ENCODE results near the gene ANKZF1.

Gene ANKZF1

DNA sequence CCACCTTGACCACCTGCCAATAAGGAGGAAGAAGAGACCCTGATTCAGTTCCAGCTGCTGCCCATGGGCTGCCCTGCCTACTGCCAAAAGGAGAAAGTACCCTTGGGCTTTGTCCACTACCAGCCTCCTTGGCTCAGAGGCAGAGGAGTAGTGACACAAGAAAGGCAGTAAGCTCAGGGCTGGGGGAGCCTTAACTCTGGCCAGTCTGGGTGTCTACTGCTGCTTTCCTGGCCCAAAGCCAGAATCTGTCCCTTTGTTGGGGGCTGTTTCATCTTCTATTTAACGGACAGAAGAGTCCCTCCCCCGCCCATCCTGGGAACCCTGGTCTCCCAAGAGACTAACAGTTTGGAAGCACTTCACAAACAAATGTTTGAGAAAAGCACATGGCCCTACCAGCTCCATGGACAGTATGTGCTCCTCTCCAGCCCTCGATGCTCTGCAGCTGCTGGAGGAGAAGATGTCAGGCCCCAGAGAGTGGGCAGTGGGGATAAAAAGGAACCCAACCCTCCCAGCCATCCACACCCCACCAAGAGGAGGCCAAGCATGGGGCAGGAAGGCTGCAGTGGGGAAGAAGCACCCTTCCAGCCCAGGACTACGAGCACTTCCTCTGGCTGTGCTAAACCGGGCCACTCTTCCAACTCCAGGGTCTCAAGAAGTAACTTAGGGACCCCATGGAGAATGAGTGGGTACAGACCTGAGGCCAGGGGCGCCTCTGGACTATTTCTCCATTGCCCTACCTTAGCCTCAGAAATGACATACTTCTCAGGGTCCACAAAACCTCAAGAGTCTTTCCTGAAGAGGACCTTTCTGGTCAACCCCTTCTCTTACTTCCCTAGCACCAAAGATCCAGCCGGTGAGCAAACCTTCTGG lies 1.3 kb upstream of the ANKZF1 start:
- DNase-seq (ENCODE audit: low read depth): no peak

DNA sequence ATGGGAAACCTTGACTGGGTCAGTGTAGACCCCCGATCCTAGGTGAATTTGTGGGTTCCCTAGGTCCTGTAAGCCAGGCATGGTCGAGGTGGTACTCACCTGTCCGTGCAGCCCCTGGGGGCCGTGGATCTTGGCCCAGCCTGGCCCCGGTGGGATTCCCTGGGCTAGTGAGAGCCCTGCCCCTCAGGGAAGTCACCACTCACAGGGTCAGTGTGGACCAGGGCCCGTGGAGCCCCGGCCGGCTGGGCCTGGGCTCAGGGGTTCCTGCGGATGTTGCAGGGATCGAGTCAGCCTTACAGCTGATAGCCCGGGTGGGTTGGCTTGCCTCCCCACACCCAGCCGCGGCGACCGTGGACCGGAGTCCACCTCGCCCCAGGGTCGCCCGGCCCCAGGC lies 698 bp upstream of the ANKZF1 start:
- DNase-seq (ENCODE audit: low read depth): no peak

DNA sequence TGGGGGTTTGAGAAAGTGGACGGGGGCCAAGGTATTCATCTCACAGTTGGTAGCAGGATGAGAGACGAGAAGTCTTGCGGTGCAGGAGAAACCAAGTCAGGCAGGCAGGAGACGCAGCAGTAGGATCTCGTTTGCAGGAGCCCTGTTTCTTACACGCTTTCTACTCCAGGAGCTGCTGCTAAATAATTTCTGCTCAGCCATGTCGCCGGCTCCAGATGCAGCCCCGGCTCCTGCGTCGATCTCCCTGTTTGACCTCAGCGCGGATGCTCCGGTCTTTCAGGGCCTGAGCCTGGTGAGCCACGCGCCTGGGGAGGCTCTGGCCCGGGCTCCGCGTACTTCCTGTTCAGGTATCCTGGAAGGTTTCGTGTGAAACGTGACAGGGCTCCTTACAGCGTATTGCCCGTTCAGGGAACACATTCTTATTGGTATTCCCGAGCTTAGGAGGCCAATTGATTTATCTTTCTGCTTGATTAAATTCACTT lies 494 bp downstream of the ANKZF1 start:
- no peak for DNase-seq (ENCODE audit: low read depth)

DNA sequence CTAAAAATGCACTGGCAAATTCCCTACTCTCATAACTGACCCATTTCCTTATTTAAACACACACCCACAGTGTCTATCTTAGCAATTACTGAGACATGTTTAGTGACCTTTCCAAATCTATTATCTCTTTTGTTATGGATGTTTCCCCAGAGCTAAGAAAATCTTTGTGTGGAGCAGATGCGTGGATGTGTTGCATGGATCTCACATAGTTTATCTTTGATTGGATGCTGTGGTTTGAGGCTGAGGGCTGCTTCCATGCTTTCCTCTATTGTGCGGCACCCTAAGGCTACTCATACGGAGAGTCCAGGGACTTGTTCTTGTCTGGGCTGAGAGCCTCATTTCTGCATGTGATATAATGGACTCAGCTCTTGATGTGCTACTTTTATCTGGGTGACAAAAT lies 4.7 kb downstream of the ANKZF1 start:
- no peak for DNase-seq (ENCODE audit: low read depth)

DNA sequence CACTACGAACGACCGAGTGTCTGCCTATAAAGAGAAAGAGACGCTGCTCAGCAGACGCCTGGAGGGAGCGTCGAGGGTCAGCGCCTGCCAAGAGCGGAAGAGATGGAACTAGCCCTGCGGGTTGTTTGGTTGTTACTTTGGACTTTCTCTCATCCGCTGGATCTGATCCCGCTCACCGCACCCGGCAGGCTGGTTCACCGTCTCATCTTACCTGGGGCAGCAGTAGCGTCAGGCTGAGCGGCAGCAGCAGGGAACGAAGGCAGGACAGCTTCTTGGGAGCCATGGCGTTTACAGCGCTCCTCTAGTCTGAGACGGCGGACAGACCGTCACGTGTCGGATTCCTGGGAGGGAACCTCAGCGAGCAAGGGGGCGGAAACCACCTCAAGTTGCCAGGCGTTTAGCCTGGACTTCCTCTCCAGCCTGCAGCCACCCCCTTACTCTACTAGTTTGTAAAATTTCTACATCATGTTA lies 13.7 kb downstream of the ANKZF1 start:
- DNase-seq (ENCODE audit: low read depth): no peak

DNA sequence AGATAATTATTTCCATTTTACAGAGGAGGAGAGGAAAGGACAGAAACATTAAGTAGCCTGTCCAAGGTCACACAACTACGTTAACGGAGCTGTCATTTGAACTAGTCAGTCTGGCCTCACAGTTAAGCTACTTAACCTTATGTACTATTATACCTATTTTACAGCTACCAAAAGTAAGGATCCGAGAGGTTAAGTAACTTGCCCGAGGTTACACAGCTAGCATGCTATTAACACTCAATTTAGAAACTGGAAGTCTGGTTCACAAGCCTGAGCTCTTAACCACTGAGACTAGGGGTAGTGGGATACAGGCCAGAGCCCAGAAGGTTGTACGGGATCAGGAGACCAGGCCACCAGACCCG lies 15.2 kb downstream of the ANKZF1 start:
- no peak for DNase-seq (ENCODE audit: low read depth)

DNA sequence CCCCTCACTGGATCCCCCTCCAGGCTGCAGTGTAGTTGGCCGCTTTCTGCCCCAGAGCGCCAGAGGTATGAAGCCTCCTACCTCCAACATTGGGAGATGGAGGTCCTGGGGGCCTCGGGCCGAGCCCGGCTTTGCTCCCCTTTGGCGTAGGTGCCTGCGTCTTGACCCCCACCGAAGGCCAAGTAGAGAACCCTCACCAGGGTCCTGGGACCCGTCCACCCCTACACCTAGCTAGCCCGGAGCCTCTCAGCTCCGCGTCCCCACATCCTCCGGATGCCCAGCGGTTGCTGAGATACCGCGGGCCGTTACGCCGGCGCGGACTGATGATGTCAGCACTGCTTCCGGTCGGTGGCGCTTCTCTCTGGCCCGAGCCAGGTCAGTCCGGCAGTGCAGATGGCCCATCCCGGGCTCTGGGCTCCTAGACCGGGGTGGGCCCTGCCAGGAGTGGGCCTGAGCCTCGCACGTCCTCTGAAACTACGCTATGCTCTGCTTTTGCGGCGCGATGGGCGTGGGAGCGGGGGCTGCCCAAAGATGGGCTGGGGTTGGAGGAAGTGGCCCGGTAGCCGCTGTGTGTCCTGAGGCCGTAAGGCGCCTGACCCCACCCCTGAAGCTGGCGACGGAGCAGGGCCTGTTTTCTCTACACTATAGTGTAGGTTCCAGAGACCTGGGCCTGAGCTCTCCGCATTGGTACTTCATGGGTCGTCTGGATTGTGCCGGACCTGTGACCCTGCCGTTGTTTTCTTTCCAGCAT lies 15.7 kb downstream of the ANKZF1 start, which contains the start of the genes GLB1L and STK16:
Gene GLB1L (minus strand): TSS at position 297 of the 751 bp plus-strand sequence. CDS start 1,871 bp downstream, outside the sequence.
Gene STK16 (plus strand): TSS at position 332 of the 751 bp plus-strand sequence. CDS start 521 bp downstream, outside the sequence.
- peak; percentile 84 for DNase-seq (ENCODE audit: low read depth)

DNA sequence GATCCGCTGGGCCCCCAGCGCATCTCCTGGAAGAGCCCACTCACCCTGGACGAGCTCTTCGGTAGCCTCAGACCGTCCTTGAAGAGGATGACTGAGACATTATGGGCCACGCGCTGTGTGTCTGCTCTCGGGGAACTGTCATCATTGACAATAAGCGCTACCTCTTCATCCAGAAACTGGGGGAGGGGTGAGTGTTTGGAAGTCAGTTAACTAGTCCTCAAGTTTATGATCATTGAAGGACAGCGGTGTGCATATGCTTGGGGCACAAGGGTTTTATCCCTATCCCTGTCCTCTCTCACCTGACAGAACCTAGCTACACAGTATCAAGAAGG lies 16.3 kb downstream of the ANKZF1 start:
- DNase-seq (ENCODE audit: low read depth): no peak

DNA sequence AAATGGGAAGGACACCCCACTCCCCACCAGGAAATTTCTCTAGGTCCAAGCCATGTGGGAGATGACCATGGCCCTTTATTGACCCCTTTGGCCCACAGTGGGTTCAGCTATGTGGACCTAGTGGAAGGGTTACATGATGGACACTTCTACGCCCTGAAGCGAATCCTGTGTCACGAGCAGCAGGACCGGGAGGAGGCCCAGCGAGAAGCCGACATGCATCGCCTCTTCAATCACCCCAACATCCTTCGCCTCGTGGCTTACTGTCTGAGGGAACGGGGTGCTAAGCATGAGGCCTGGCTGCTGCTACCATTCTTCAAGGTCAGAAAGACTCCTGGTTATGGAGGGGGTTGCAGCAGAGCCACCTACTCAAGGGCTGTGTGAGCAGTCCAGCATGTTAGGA lies 17.0 kb downstream of the ANKZF1 start:
- DNase-seq (ENCODE audit: low read depth): no peak

DNA sequence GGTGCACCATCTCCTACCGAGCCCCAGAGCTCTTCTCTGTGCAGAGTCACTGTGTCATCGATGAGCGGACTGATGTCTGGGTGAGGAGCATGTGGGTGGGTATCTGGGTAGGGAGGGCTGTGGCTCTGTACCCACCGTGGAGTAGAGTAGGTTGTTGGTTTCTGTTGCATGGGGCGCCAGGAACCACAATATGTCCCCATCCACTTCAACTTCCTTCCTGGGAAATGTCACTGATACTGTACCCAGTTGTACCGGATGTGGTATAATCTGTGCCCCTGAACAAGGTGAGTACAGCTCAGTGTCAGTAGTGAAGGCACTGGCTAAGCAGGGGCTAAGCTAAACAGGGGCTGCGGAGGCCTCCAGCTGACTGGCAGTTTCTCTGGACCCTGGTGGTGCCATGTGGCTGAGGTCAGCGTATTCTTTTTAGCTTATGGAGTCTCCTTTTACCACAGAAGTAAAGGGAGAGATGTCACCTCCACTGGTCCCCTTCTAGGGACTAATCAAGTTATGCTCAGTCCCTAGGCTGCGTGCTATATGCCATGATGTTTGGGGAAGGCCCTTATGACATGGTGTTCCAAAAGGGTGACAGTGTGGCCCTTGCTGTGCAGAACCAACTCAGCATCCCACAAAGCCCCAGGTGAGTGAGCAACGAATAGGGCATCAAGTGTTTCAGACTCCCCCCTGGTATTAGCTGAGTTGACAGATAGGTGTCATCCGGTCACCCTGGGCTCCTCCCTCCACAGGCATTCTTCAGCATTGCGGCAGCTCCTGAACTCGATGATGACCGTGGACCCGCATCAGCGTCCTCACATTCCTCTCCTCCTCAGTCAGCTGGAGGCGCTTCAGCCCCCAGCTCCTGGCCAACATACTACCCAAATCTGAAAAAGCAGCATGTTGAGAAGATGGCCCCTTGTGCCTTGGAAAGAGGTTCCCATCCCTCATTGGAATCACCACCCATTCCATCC lies 18.4 kb downstream of the ANKZF1 start:
- DNase-seq (ENCODE audit: low read depth): no peak

DNA sequence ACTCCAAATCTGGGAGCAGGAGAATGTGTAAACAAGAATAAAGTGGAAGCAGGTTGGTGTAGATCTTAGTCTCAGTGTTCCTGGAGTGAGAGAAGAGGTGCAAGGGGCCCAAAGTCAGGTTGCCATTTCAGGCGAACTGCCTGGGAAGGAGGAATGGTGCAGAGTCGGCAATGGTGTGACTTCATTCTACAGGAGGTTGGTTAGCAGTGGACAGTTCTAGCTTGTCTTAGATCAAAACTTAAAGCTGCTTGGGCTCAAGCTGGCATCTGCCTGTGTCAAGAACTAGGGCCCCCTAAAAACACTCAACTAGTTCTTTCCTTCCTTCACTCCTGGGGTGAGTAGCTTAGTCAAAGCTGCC lies 19.2 kb downstream of the ANKZF1 start:
- DNase-seq (ENCODE audit: low read depth): no peak

DNA sequence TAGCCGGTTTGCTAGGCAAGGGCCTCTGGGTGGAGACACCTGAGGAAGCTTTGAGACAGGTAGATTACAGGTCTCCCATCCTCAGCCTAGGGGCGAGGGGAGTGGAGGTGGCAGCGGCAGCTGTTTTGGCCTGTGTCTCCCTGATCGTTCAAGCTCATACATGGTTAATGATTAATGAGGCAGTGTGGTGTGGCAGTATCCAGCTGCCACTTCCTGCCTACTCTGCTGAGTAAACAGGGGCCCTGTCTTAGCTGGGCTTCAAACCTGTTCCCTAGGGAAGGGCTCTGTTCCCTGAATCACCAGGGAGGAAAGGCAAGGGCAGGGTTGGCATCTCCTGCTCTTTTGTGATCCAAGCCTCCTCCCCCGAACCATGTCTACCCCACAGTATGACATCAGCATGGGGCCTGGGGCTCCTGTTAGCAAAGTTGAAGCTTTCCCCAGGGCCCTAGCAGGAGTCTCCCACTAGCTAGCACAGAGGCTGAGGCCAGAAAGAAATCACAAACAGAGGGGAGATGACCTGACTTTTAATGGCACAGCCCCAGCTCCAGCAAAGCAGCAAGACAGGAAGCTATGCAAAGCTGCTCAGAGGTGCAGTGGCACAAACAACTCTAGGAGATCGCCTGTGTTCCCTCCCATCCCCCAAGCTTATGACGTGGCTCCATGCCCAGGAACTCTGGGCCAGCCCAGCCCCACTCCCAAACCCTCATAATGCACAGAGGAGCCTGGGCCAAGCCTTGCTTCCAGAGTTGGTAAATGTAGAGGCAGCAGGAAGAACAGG lies 19.8 kb downstream of the ANKZF1 start:
- DNase-seq (ENCODE audit: low read depth): no peak

DNA sequence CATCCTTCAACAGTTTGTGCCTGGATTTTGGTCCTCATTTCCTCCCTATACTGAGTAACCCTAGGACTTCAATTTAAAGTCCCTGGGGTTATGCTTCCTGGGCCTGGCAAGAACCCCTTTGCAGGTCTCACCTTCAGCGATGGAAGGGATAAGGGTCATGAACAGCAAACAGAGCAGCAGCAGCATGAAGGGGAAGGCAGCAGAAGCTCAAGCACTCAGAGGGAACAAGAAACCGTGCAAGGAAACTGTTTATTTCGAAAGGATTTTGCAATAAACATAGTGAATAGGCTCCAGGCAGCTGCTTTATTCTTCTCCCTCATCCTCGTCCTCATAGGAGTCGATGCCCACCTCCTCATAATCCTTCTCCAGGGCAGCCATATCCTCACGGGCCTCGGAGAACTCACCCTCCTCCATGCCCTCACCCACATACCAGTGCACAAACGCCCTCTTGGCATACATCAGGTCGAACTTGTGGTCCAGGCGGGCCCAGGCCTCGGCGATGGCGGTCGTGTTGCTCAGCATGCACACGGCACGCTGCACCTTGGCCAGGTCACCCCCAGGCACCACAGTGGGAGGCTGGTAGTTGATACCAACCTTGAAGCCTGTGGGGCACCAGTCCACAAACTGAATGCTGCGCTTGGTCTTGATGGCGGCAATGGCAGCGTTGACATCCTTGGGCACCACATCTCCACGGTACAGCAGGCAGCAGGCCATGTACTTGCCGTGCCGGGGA lies 20.6 kb downstream of the ANKZF1 start:
- DNase-seq (ENCODE audit: low read depth): no peak

DNA sequence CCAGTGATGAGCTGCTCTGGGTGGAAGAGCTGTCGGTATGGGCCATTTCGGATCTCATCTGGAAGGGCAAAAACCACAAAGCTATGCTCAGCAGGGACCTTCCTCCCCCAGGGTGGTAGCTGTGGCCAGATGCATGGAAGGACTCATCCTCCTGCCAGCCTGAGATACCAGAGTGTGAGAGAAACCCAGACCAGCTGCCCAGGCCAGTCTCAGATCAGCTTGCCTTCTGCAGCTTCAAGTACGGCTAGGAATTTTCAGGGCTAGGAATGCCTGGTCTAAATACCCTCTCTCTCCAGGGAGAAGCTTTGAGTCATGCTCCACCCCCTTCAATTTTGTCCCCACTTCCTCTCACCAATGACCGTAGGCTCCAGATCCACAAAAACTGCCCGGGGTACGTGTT lies 22.1 kb downstream of the ANKZF1 start:
- no peak for DNase-seq (ENCODE audit: low read depth)

DNA sequence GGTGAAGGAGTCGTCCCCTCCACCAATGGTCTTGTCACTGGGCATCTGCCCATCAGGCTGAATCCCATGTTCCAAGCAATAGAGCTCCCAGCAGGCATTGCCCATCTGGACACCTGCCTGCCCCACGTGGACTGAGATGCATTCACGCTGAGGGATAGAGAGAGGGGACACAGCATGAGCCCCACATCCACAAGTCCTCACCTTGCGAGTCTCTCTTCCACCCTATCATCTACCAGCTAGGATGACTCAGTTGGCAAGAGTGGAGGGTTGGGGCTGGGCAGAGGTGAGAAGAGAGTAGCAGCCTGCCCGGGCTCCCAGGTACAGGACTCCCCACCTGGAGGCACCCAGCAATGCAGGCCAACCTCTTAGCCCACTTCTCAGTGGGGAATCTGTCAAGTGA lies 22.5 kb downstream of the ANKZF1 start:
- DNase-seq (ENCODE audit: low read depth): no peak

DNA sequence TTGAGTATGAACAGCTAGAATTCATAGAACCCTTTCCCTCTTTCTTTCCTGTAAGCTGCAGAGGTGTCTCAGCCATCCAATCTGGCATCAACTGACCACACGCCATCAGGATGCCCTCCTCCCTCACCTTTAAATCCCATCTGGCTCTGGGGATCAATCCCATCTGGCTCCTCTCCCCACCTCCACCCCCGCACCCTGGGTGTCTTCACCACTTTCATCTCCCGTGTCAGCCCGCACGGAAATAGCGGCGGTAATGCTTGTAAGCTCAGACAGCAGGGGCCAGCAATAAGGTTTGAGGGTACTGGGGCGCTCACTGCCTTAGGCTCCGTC lies 22.9 kb downstream of the ANKZF1 start:
- no peak for DNase-seq (ENCODE audit: low read depth)

DNA sequence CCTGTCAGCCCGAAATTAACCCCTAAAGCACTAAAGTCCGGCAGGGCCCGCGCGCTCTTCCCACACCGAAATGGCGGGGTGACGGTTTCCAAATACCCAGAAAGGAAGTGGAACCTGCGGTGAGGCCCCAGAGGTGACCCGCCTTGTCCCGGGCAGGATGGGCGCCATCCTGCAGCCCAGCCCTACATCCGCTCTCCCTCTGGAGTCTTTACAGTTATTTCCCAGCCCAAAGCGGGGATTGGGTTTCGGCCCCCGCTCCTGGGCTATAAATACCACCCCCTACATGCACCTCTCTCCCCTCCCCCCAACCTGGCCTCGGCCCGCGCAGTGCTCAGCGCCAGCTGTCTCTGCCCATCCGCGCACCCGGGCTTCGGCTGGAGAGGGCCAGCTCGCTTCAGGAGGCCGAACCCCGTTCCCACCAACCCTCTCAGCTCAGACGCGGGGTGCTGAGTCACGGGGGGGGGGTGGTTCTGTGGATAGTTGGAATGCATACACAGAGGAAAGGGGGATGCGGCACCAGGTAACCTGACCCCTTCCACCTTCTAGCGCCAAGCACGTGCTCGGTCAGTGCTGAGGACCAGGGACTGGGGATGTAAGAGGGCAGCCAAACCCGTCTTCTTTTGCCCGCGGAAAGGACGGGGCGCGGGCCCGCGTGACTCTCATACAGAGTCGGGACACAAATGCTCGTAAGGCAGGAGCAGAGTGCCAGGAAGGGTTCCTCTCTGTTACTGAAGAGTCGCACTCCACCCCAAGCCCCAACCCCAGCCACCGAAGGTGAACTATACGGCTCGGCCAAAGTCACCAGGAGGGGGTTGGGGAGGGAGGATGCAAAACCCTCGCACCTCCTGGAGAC lies 23.5 kb downstream of the ANKZF1 start, which contains the start of gene TUBA4B:
Gene TUBA4B (plus strand): TSS at position 344 of the 853 bp plus-strand sequence. CDS start 165 bp downstream, at position 509.
- DNase-seq (ENCODE audit: low read depth): no peak

DNA sequence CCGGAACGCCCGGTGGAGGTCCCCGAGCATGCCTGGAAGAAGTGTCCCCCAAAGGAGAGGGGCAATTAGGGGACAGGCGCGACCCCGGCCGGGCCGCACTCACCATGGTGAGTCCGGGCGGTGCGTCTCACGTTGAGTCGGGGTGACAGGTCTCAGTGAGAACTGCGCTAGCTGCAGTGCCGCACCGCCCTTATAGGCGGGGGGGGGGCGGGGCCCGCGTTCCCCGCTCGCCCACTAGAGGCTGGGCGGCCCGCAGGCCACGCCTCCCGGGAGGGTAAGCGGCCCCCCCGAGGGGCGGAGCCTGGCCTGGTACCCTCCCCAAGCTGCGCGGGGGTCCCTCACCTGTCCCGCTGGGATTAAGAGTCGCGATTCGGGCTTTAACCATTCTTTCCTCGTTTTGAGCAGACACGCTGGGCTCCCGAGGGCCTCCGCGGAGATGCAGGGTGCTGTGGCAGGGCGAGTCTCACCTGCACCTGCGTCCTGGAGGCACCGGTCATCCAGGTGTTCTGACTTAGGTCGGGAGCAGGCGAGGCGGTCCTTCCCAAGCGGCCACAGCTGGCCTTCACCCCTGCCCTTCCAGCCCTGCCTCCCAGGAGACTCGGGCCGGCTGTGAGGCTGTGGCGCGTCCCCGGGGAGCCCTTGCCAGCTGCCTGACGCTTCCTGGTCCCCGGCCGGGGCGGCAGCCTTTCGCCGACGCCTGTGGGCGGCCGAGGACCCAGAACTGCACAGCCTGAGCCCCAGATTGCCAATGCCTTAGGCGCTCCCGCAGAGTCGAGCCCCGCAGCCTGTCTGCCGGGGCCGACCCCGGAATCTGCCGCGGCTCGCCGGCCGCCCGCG lies 24.4 kb downstream of the ANKZF1 start, which contains the start of gene TUBA4A:
Gene TUBA4A (minus strand): TSS at position 166 of the 837 bp plus-strand sequence. CDS start 60 bp downstream, at position 106.
- DNase-seq (ENCODE audit: low read depth): peak; percentile 93
